ENCODE data around the gene ACO1. TPM values are rescaled to one million over a fixed set of nuclear protein-coding genes. Genes with fewer than 3 reads are reported as not detected.

ACO1 gene
- total RNA-seq, 1 donor from 2014 or later: 33.7 TPM

DNA sequence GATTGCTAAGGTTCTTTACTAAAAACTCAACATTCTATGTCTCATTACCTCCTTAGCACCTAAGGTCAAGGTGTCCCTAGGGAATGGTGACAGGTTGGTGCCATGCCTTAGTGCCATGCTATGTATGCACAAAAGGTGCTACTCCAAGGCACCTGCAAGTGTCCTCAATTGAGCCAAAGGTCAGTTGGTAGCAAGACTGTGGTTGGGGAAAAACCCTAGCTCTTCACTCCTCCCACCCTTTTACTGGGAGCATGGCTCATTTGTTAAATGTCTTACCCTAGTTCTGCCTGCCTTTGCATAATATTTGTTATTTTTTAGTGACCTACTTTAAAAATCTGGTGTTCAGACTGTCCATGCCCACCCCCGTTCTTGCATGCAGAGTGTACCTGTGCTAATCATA lies 17.0 kb downstream of the ACO1 start:
- H3K4me1 Mint-ChIP-seq: peaks cover 7% of the 10 kb centered on the region
- no peaks in the 10 kb centered on the region for H3K9me3 Mint-ChIP-seq
- H3K4me3 Mint-ChIP-seq: no peak overlapping the region
- H3K36me3 Mint-ChIP-seq (ENCODE audit: low read depth): peaks cover 8% of the 10 kb centered on the region
- no peaks in the 10 kb centered on the region for H3K27me3 Mint-ChIP-seq (ENCODE audit: low read depth)
- H3K27ac Mint-ChIP-seq (ENCODE audit: unreplicated experiment): no peak overlapping the region
- no peak for TF ChIP-seq CTCF (conservative IDR thresholded peaks at IDR 0.05)
- DNase-seq (ENCODE audit: low read depth, low spot score): no peak

GRCh38 chr9:32403567-32404260 lies 19.3 kb downstream of the ACO1 start:
- peaks cover 4% of the 10 kb centered on the region for H3K9me3 Mint-ChIP-seq
- DNase-seq (ENCODE audit: low read depth, low spot score): no peak
- H3K27me3 Mint-ChIP-seq (ENCODE audit: low read depth): no peaks in the 10 kb centered on the region
- no peak overlapping the region for H3K27ac Mint-ChIP-seq (ENCODE audit: unreplicated experiment)
- no peak overlapping the region for H3K4me3 Mint-ChIP-seq
- no peak for TF ChIP-seq CTCF (conservative IDR thresholded peaks at IDR 0.05)
- peaks cover 7% of the 10 kb centered on the region for H3K4me1 Mint-ChIP-seq
- peaks cover 20% of the 10 kb centered on the region for H3K36me3 Mint-ChIP-seq (ENCODE audit: low read depth)

GRCh38 chr9:32404402-32404801 lies 20.0 kb downstream of the ACO1 start:
- peaks cover under 1% of the 10 kb centered on the region for H3K4me1 Mint-ChIP-seq
- H3K27ac Mint-ChIP-seq (ENCODE audit: unreplicated experiment): no peak overlapping the region
- no peak for DNase-seq (ENCODE audit: low read depth, low spot score)
- TF ChIP-seq CTCF (conservative IDR thresholded peaks at IDR 0.05): no peak
- H3K4me3 Mint-ChIP-seq: no peak overlapping the region
- peaks cover 4% of the 10 kb centered on the region for H3K9me3 Mint-ChIP-seq
- peaks cover 20% of the 10 kb centered on the region for H3K36me3 Mint-ChIP-seq (ENCODE audit: low read depth)
- H3K27me3 Mint-ChIP-seq (ENCODE audit: low read depth): no peaks in the 10 kb centered on the region

DNA sequence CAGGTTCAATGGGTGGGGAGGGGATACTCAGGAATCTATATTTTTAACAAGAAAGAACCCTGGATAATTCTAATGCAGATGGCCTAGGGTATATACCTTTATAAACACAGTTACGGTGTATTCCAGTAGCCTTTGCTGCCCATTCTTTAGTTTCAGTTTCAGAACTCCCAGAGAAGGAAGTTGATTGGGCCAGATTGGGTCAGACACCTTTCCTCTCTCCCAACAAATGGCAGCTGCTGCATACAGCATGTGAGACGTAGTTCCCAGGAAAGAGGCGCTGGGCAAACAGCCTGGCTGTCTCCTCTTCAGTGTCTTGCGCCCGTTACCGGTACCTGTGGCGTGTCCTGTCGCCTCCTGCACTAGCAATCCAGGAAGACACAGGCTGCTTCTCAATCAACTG lies 20.4 kb downstream of the ACO1 start:
- no peak for TF ChIP-seq CTCF (conservative IDR thresholded peaks at IDR 0.05)
- DNase-seq (ENCODE audit: low read depth, low spot score): no peak
- Mint-ChIP-seq H3K9me3 (peaks cover 4% of the 10 kb centered on the region), H3K4me1 (no peaks in the 10 kb centered on the region), H3K4me3 (no peak overlapping the region), H3K27me3 (ENCODE audit: low read depth) (no peaks in the 10 kb centered on the region), H3K27ac (ENCODE audit: unreplicated experiment) (no peak overlapping the region), H3K36me3 (ENCODE audit: low read depth) (peaks cover 20% of the 10 kb centered on the region)

- H3K4me1 Mint-ChIP-seq: no peaks in the 10 kb centered on the region
- peaks cover 4% of the 10 kb centered on the region for H3K9me3 Mint-ChIP-seq
- no peak overlapping the region for H3K4me3 Mint-ChIP-seq
- peaks cover 20% of the 10 kb centered on the region for H3K36me3 Mint-ChIP-seq (ENCODE audit: low read depth)
- DNase-seq (ENCODE audit: low read depth, low spot score): no peak
- TF ChIP-seq CTCF (conservative IDR thresholded peaks at IDR 0.05): no peak
- no peaks in the 10 kb centered on the region for H3K27me3 Mint-ChIP-seq (ENCODE audit: low read depth)
- H3K27ac Mint-ChIP-seq (ENCODE audit: unreplicated experiment): no peak overlapping the region
Measured at GRCh38 chr9:32405506-32405905, 21.1 kb downstream of the ACO1 start.

Data from neural crest cell (in vitro differentiated cells).